DND-41 (cell line): ENCODE measurements around the gene SYNDIG1.

Experiments used
- CTCF ChIP-seq: IDR thresholded peaks from 2 replicates; pipeline ENCODE4 v1.5.1; 2012; ENCODE audit warnings: borderline replicate concordance, low read length, moderate library complexity, mild to moderate bottlenecking; ENCODE audit not compliant: poor library complexity, severe bottlenecking; ENCODE audit errors: extremely low read depth
- EZH2 ChIP-seq: IDR thresholded peaks from 3 replicates; pipeline ENCODE4 v1.6.1; 2012; ENCODE audit warnings: borderline replicate concordance, low read depth, mild to moderate bottlenecking, moderate library complexity, low read length, inconsistent platforms; ENCODE audit not compliant: severe bottlenecking

GRCh38 chr20:24646321-24646720, 176.9 kb downstream of the SYNDIG1 start:
- TF ChIP-seq CTCF (no peak), EZH2 (no peak)
